ENCODE data around the gene NTM.
"Not testable (repeated sequence)": the region's sequence is repeated elsewhere in the genome, so short reads cannot be mapped to it uniquely, and the experiment has no call there.

The NTM gene

GRCh38 chr11:132314911-132315455 is 944.6 kb downstream of the NTM start:
- CTCF ChIA-PET: no interaction called here
- no peak for TF ChIP-seq TARDBP (IDR thresholded peaks at IDR 0.05)
- no peak for TF ChIP-seq FOXM1 (IDR thresholded peaks at IDR 0.05; ENCODE audit: borderline replicate concordance)
- TF ChIP-seq LEF1 (IDR thresholded peaks at IDR 0.05; ENCODE audit: borderline replicate concordance): no peak
- TF ChIP-seq ARNT (IDR thresholded peaks at IDR 0.05): no peak
- no peak for TF ChIP-seq FOXK2 (IDR thresholded peaks at IDR 0.05)
- no peak for TF ChIP-seq CTBP1 (IDR thresholded peaks at IDR 0.05; ENCODE audit: borderline replicate concordance)
- TF ChIP-seq BHLHE40 (IDR thresholded peaks at IDR 0.05; ENCODE audit: borderline replicate concordance): no peak
- no peak for TF ChIP-seq HDGF (IDR thresholded peaks at IDR 0.05; ENCODE audit: borderline replicate concordance)
- TF ChIP-seq SP1 (IDR thresholded peaks at IDR 0.05): no peak
- TF ChIP-seq L3MBTL2 (conservative IDR thresholded peaks at IDR 0.05): no peak
- no peak for TF ChIP-seq PKNOX1 (IDR thresholded peaks at IDR 0.05)
- POLR2A ChIA-PET: no interaction called here
- DNase-seq (ENCODE audit: extremely low spot score): no peak

GRCh38 chr11:132315696-132316095 is 945.3 kb downstream of the NTM start:
- TF ChIP-seq HDGF (IDR thresholded peaks at IDR 0.05; ENCODE audit: borderline replicate concordance) (no peak), TARDBP (IDR thresholded peaks at IDR 0.05) (no peak), ARNT (IDR thresholded peaks at IDR 0.05) (no peak), FOXM1 (IDR thresholded peaks at IDR 0.05; ENCODE audit: borderline replicate concordance) (no peak), FOXA1 (IDR thresholded peaks at IDR 0.05) (no peak), CTBP1 (IDR thresholded peaks at IDR 0.05; ENCODE audit: borderline replicate concordance) (no peak), ZNF384 (IDR thresholded peaks at IDR 0.05) (no peak), PKNOX1 (IDR thresholded peaks at IDR 0.05) (no peak), L3MBTL2 (conservative IDR thresholded peaks at IDR 0.05) (no peak)
- ChIA-PET CTCF (no interaction called here), POLR2A (no interaction called here)
- DNase-seq (ENCODE audit: extremely low spot score): no peak

GRCh38 chr11:132318421-132319157 is 948.2 kb downstream of the NTM start:
- no peak for DNase-seq (ENCODE audit: extremely low spot score)
- POLR2A ChIA-PET: no interaction called here
- TF ChIP-seq LEF1 (IDR thresholded peaks at IDR 0.05; ENCODE audit: borderline replicate concordance) (no peak), ARNT (IDR thresholded peaks at IDR 0.05) (no peak), PKNOX1 (IDR thresholded peaks at IDR 0.05) (no peak), NFRKB (IDR thresholded peaks at IDR 0.05) (no peak), L3MBTL2 (conservative IDR thresholded peaks at IDR 0.05) (no peak), SP1 (IDR thresholded peaks at IDR 0.05) (no peak), FOXM1 (IDR thresholded peaks at IDR 0.05; ENCODE audit: borderline replicate concordance) (no peak), TARDBP (IDR thresholded peaks at IDR 0.05) (no peak), BHLHE40 (IDR thresholded peaks at IDR 0.05; ENCODE audit: borderline replicate concordance) (no peak), ELF4 (IDR thresholded peaks at IDR 0.05) (no peak), ZNF384 (IDR thresholded peaks at IDR 0.05) (no peak), CTBP1 (IDR thresholded peaks at IDR 0.05; ENCODE audit: borderline replicate concordance) (no peak), FOXA1 (IDR thresholded peaks at IDR 0.05) (no peak), HDGF (IDR thresholded peaks at IDR 0.05; ENCODE audit: borderline replicate concordance) (no peak), FOXK2 (IDR thresholded peaks at IDR 0.05) (no peak), SUZ12 (IDR thresholded peaks at IDR 0.05) (no peak)
- CTCF ChIA-PET: no interaction called here

GRCh38 chr11:132319419-132319818 is 949.0 kb downstream of the NTM start:
- POLR2A ChIA-PET; DNase-seq (ENCODE audit: extremely low spot score); CTCF ChIA-PET: not testable (repeated sequence)

- ChIA-PET POLR2A (no interaction called here), CTCF (no interaction called here)
- DNase-seq (ENCODE audit: extremely low spot score): no peak
- TF ChIP-seq SUZ12 (IDR thresholded peaks at IDR 0.05) (no peak), CTBP1 (IDR thresholded peaks at IDR 0.05; ENCODE audit: borderline replicate concordance) (no peak), BHLHE40 (IDR thresholded peaks at IDR 0.05; ENCODE audit: borderline replicate concordance) (no peak), L3MBTL2 (conservative IDR thresholded peaks at IDR 0.05) (no peak), ZNF384 (IDR thresholded peaks at IDR 0.05) (no peak), TARDBP (IDR thresholded peaks at IDR 0.05) (no peak), FOXK2 (IDR thresholded peaks at IDR 0.05) (no peak), HDGF (IDR thresholded peaks at IDR 0.05; ENCODE audit: borderline replicate concordance) (no peak), NFRKB (IDR thresholded peaks at IDR 0.05) (no peak), LEF1 (IDR thresholded peaks at IDR 0.05; ENCODE audit: borderline replicate concordance) (no peak), FOXA1 (IDR thresholded peaks at IDR 0.05) (no peak), ARNT (IDR thresholded peaks at IDR 0.05) (no peak), SP1 (IDR thresholded peaks at IDR 0.05) (no peak)
Observed at GRCh38 chr11:132330515-132330914, 960.1 kb downstream of the NTM start.

GRCh38 chr11:132332521-132332920 is 962.1 kb downstream of the NTM start:
- CTCF ChIA-PET: no interaction called here
- POLR2A ChIA-PET: no interaction called here
- TF ChIP-seq ELF4 (IDR thresholded peaks at IDR 0.05) (no peak), ARNT (IDR thresholded peaks at IDR 0.05) (no peak), HDGF (IDR thresholded peaks at IDR 0.05; ENCODE audit: borderline replicate concordance) (no peak), TARDBP (IDR thresholded peaks at IDR 0.05) (no peak), FOXA1 (IDR thresholded peaks at IDR 0.05) (no peak), L3MBTL2 (conservative IDR thresholded peaks at IDR 0.05) (no peak), FOXM1 (IDR thresholded peaks at IDR 0.05; ENCODE audit: borderline replicate concordance) (no peak), LEF1 (IDR thresholded peaks at IDR 0.05; ENCODE audit: borderline replicate concordance) (no peak), NFRKB (IDR thresholded peaks at IDR 0.05) (no peak), ZNF384 (IDR thresholded peaks at IDR 0.05) (no peak), FOXK2 (IDR thresholded peaks at IDR 0.05) (no peak), SP1 (IDR thresholded peaks at IDR 0.05) (no peak), BHLHE40 (IDR thresholded peaks at IDR 0.05; ENCODE audit: borderline replicate concordance) (no peak), SUZ12 (IDR thresholded peaks at IDR 0.05) (no peak), PKNOX1 (IDR thresholded peaks at IDR 0.05) (no peak), CTBP1 (IDR thresholded peaks at IDR 0.05; ENCODE audit: borderline replicate concordance) (no peak)
- no peak for DNase-seq (ENCODE audit: extremely low spot score)
